Measurements from ENCODE around the gene FAM3B. TPM values are rescaled to one million over a fixed set of nuclear protein-coding genes. Genes with fewer than 3 reads are reported as not detected.

The FAM3B gene
- total and polyA plus RNA-seq, 4 experiments from 2014 or later: not detected

DNA sequence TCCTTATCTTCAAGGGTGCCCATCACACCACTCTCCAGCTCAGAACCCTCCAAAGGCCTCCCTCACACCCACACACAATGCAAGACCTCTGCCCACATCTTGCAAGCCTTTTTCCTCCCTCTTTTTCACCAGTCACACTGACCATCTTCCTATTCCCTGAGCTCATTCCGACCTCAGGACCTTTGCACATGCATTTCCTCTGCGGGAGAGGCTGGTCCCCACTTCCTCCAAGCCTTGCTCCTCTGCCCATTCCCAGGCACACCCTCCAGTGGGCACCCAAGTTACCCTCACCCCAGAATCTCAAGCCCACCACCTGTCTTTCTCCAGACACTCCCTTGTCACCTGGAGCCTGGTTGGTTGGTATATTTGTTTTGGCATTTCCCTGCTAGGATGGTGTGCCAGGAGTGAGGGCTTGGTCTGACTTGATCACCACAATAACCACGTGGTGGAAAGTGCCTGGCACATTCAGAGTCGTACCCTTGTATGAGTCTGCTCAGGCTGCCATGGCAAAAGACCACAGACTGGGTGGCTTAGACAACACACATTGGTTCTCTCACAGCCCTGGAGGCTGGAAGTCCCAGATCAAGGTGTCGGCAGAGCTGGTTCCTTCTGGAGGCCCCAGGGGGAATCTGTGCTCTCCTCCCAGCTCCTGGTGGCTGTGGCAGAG lies 58.4 kb downstream of the FAM3B start:
- no peaks in the 10 kb centered on the region for H3K27me3 Mint-ChIP-seq
- no peak overlapping the region for H3K27ac ChIP-seq (ENCODE audit: low read depth, low read length)
- H3K36me3 Mint-ChIP-seq: peaks cover 21 to 30% of the 10 kb centered on the region in 2 donors
- DNase-seq: no peak
- intact Hi-C loops (cut with micrococcal nuclease): no loop called here
- H3K27ac Mint-ChIP-seq: peak overlapping the region in 6 of 7 donors; percentile 22 to 83 (median 60)
- H3K9me3 ChIP-seq (ENCODE audit: control insufficient read depth in 1 of 2, low read length in 2 of 2): no peaks in the 10 kb centered on the region
- no peaks in the 10 kb centered on the region for H3K9me3 Mint-ChIP-seq
- H3K36me3 ChIP-seq (ENCODE audit: insufficient read depth, low read length): peaks cover 31% of the 10 kb centered on the region
- POLR2A ChIA-PET (ENCODE audit: partially characterized antibody): no interaction called here
- CTCF ChIA-PET (ENCODE audit: partially characterized antibody): no interaction called here
- no peak overlapping the region for H3K4me3 ChIP-seq (ENCODE audit: low read length in 2 of 2)
- no peaks in the 10 kb centered on the region for H3K27me3 ChIP-seq (ENCODE audit: insufficient read depth, low read length)
- H3K4me1 Mint-ChIP-seq: peaks cover 28 to 46% (median 30%) of the 10 kb centered on the region in 4 donors
- H3K4me1 ChIP-seq (ENCODE audit: insufficient read depth, low read length): peaks cover 40% of the 10 kb centered on the region
- H3K4me3 Mint-ChIP-seq: no peak overlapping the region

GRCh38 chr21:41375875-41376274 lies 59.3 kb downstream of the FAM3B start:
- peaks cover 37% of the 10 kb centered on the region for H3K36me3 ChIP-seq (ENCODE audit: insufficient read depth, low read length)
- H3K27ac ChIP-seq (ENCODE audit: low read depth, low read length): no peak overlapping the region
- CTCF ChIA-PET (ENCODE audit: partially characterized antibody): no interaction called here
- no peaks in the 10 kb centered on the region for H3K9me3 Mint-ChIP-seq
- H3K4me1 Mint-ChIP-seq: peaks cover 19 to 37% (median 22%) of the 10 kb centered on the region in 4 donors
- intact Hi-C loops (cut with micrococcal nuclease): no loop called here
- peaks cover 31% of the 10 kb centered on the region for H3K4me1 ChIP-seq (ENCODE audit: insufficient read depth, low read length)
- no peaks in the 10 kb centered on the region for H3K9me3 ChIP-seq (ENCODE audit: control insufficient read depth in 1 of 2, low read length in 2 of 2)
- no peak overlapping the region for H3K4me3 Mint-ChIP-seq
- no peak for DNase-seq
- no peaks in the 10 kb centered on the region for H3K27me3 ChIP-seq (ENCODE audit: insufficient read depth, low read length)
- no peak overlapping the region for H3K27ac Mint-ChIP-seq
- peaks cover 29 to 36% of the 10 kb centered on the region in 2 donors for H3K36me3 Mint-ChIP-seq
- POLR2A ChIA-PET (ENCODE audit: partially characterized antibody): no interaction called here
- H3K4me3 ChIP-seq (ENCODE audit: low read length in 2 of 2): no peak overlapping the region
- H3K27me3 Mint-ChIP-seq: no peaks in the 10 kb centered on the region

- Mint-ChIP-seq H3K9me3 (no peaks in the 10 kb centered on the region), H3K27ac (peak overlapping the region in 1 of 7 donors; percentile 64), H3K27me3 (no peaks in the 10 kb centered on the region), H3K4me1 (peaks cover 8 to 23% (median 11%) of the 10 kb centered on the region in 4 donors), H3K4me3 (no peak overlapping the region), H3K36me3 (peaks cover 42 to 48% of the 10 kb centered on the region in 2 donors)
- no peak overlapping the region for H3K27ac ChIP-seq (ENCODE audit: low read depth, low read length)
- H3K4me1 ChIP-seq (ENCODE audit: insufficient read depth, low read length): peaks cover 13% of the 10 kb centered on the region
- intact Hi-C loops (cut with micrococcal nuclease): no loop called here
- peaks cover 47% of the 10 kb centered on the region for H3K36me3 ChIP-seq (ENCODE audit: insufficient read depth, low read length)
- no peaks in the 10 kb centered on the region for H3K27me3 ChIP-seq (ENCODE audit: insufficient read depth, low read length)
- CTCF ChIA-PET (ENCODE audit: partially characterized antibody): interaction anchor here (1.2 kb wide), 1 partner anchor 94 kb away, joined by 3 read pairs; no protein-coding TSS in a partner anchor
- no peak for DNase-seq
- POLR2A ChIA-PET (ENCODE audit: partially characterized antibody): no interaction called here
- no peaks in the 10 kb centered on the region for H3K9me3 ChIP-seq (ENCODE audit: control insufficient read depth in 1 of 2, low read length in 2 of 2)
- H3K4me3 ChIP-seq (ENCODE audit: low read length in 2 of 2): no peak overlapping the region
Observed at GRCh38 chr21:41377715-41378114, 61.1 kb downstream of the FAM3B start.

GRCh38 chr21:41378849-41379248 lies 62.2 kb downstream of the FAM3B start:
- Mint-ChIP-seq H3K36me3 (peaks cover 44 to 54% of the 10 kb centered on the region in 2 donors), H3K4me1 (peaks cover 4 to 14% (median 8%) of the 10 kb centered on the region in 4 donors), H3K9me3 (no peaks in the 10 kb centered on the region), H3K4me3 (no peak overlapping the region), H3K27ac (peak overlapping the region in 1 of 7 donors; percentile 52), H3K27me3 (no peaks in the 10 kb centered on the region)
- ChIA-PET POLR2A (ENCODE audit: partially characterized antibody) (no interaction called here), CTCF (ENCODE audit: partially characterized antibody) (interaction anchor here (1.2 kb wide), 1 partner anchor 95 kb away, joined by 3 read pairs; no protein-coding TSS in a partner anchor)
- H3K9me3 ChIP-seq (ENCODE audit: control insufficient read depth in 1 of 2, low read length in 2 of 2): no peaks in the 10 kb centered on the region
- no peak for DNase-seq
- H3K27me3 ChIP-seq (ENCODE audit: insufficient read depth, low read length): no peaks in the 10 kb centered on the region
- intact Hi-C loops (cut with micrococcal nuclease): no loop called here
- no peak overlapping the region for H3K27ac ChIP-seq (ENCODE audit: low read depth, low read length)
- no peak overlapping the region for H3K4me3 ChIP-seq (ENCODE audit: low read length in 2 of 2)
- H3K4me1 ChIP-seq (ENCODE audit: insufficient read depth, low read length): peaks cover 1% of the 10 kb centered on the region
- H3K36me3 ChIP-seq (ENCODE audit: insufficient read depth, low read length): peaks cover 54% of the 10 kb centered on the region

GRCh38 chr21:41379901-41380300 lies 63.3 kb downstream of the FAM3B start:
- Histone ChIP-seq H3K36me3 (ENCODE audit: insufficient read depth, low read length) (peaks cover 54% of the 10 kb centered on the region), H3K4me1 (ENCODE audit: insufficient read depth, low read length) (no peaks in the 10 kb centered on the region), H3K4me3 (ENCODE audit: low read length in 2 of 2) (no peak overlapping the region), H3K27me3 (ENCODE audit: insufficient read depth, low read length) (no peaks in the 10 kb centered on the region), H3K9me3 (ENCODE audit: control insufficient read depth in 1 of 2, low read length in 2 of 2) (no peaks in the 10 kb centered on the region), H3K27ac (ENCODE audit: low read depth, low read length) (no peak overlapping the region)
- DNase-seq: no peak
- CTCF ChIA-PET (ENCODE audit: partially characterized antibody): interaction anchor here (1.4 kb wide), 1 partner anchor 52 kb away, joined by 3 read pairs; no protein-coding TSS in a partner anchor
- Mint-ChIP-seq H3K27me3 (no peaks in the 10 kb centered on the region), H3K36me3 (peaks cover 42 to 58% of the 10 kb centered on the region in 2 donors), H3K4me3 (no peak overlapping the region), H3K27ac (peak overlapping the region in 2 of 7 donors; percentile 53 to 56), H3K4me1 (peaks cover 2 to 7% (median 4%) of the 10 kb centered on the region in 4 donors), H3K9me3 (no peaks in the 10 kb centered on the region)
- POLR2A ChIA-PET (ENCODE audit: partially characterized antibody): interaction anchor here (1.1 kb wide), 1 partner anchor 47 kb away, joined by 4 read pairs; the partner anchor contains the start of gene MX1
- intact Hi-C loops (cut with micrococcal nuclease): no loop called here

DNA sequence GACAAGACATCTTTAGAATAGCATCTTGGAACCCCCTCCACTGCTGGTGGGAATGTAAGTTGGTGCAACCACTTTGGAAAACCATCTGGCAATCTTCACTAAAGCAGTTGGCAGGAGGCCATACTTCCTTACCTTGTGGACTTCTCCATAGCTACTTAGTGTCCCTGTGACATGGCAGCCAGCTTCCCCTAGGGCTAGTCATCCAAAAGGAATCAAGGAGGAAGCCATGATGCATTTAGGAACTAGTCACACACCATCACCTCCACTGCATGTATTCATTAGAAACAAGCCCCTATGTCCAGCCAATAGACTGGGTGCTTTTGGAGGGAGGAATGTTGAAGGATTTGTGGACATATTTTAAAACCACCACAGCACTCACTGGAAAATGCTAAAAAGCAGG lies 65.1 kb downstream of the FAM3B start:
- peak overlapping the region in 1 of 7 donors; percentile 37 for H3K27ac Mint-ChIP-seq
- Histone ChIP-seq H3K27me3 (ENCODE audit: insufficient read depth, low read length) (no peaks in the 10 kb centered on the region), H3K9me3 (ENCODE audit: control insufficient read depth in 1 of 2, low read length in 2 of 2) (no peaks in the 10 kb centered on the region), H3K36me3 (ENCODE audit: insufficient read depth, low read length) (peaks cover 53% of the 10 kb centered on the region), H3K4me3 (ENCODE audit: low read length in 2 of 2) (no peak overlapping the region), H3K27ac (ENCODE audit: low read depth, low read length) (no peak overlapping the region), H3K4me1 (ENCODE audit: insufficient read depth, low read length) (no peaks in the 10 kb centered on the region)
- CTCF ChIA-PET (ENCODE audit: partially characterized antibody): interaction anchor here (1.5 kb wide), 1 partner anchor 99 kb away, joined by 5 read pairs; no protein-coding TSS in a partner anchor
- intact Hi-C loops (cut with micrococcal nuclease): no loop called here
- H3K27me3 Mint-ChIP-seq: no peaks in the 10 kb centered on the region
- H3K9me3 Mint-ChIP-seq: no peaks in the 10 kb centered on the region
- no peak overlapping the region for H3K4me3 Mint-ChIP-seq
- DNase-seq: no peak
- H3K4me1 Mint-ChIP-seq: peaks cover 0 to 5% (median under 1%) of the 10 kb centered on the region in 4 donors
- peaks cover 47 to 63% of the 10 kb centered on the region in 2 donors for H3K36me3 Mint-ChIP-seq
- POLR2A ChIA-PET (ENCODE audit: partially characterized antibody): interaction anchor here (2.1 kb wide), 1 partner anchor 12 kb away, joined by 9 read pairs; no protein-coding TSS in a partner anchor

DNA sequence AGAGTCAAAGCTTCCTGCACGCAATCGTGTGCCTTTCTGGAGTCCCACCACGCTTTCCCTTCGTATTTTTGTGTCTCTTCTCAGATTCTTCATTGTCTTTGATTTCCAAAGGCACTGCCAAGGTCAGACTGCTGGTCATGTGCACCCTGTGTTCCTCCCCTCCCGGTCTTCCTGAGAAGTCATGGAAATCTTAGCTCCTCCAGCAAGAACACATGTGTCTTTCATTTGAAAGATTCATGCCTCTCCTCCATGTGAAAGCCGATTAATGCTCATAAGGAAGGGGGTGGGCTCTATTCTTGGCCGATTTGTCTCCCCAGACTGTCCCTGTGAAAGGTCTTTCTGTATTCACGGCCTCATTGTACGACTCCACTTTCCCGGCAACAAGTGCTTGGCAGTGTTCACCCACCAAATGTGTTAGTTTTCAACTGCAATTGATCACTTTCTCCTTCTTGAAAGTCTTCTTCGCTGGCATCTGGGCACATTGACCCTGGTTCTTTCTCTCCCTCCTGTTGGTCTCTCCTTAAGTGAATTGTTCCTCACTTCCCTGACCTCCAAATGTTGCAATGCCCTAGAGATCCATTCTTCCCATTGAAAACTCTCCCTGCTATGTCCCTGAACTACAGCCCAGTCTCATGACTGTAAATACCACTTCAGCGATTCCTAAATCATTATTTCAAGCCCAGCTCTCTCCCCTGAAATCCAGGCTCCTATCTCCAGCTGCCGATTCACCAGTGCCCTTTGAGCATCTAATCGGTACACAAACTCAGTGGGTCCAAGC lies 70.6 kb downstream of the FAM3B start:
- Mint-ChIP-seq H3K4me1 (peaks cover 0 to 5% (median 1%) of the 10 kb centered on the region in 4 donors), H3K27ac (peak overlapping the region in 4 of 7 donors; percentile 5 to 63 (median 42)), H3K36me3 (peaks cover 52 to 70% of the 10 kb centered on the region in 2 donors), H3K4me3 (no peak overlapping the region), H3K27me3 (no peaks in the 10 kb centered on the region), H3K9me3 (no peaks in the 10 kb centered on the region)
- no peaks in the 10 kb centered on the region for H3K9me3 ChIP-seq (ENCODE audit: control insufficient read depth in 1 of 2, low read length in 2 of 2)
- POLR2A ChIA-PET (ENCODE audit: partially characterized antibody): no interaction called here
- no peaks in the 10 kb centered on the region for H3K4me1 ChIP-seq (ENCODE audit: insufficient read depth, low read length)
- intact Hi-C loops (cut with micrococcal nuclease): no loop called here
- CTCF ChIA-PET (ENCODE audit: partially characterized antibody): no interaction called here
- no peak overlapping the region for H3K4me3 ChIP-seq (ENCODE audit: low read length in 2 of 2)
- no peaks in the 10 kb centered on the region for H3K27me3 ChIP-seq (ENCODE audit: insufficient read depth, low read length)
- peaks cover 39% of the 10 kb centered on the region for H3K36me3 ChIP-seq (ENCODE audit: insufficient read depth, low read length)
- H3K27ac ChIP-seq (ENCODE audit: low read depth, low read length): no peak overlapping the region
- no peak for DNase-seq

Data from CD4-positive, alpha-beta memory T cell (primary cell).